HG03521 (cell line): ENCODE results near the gene SC5D.
A peak's percentile ranks its signal among the peaks of the same experiment; 100 is the strongest.

Experiments used
- ATAC-seq: cut with Tn5 transposase; IDR thresholded peaks from one replicate; pipeline ENCODE4 v1.9.1; 2021; ENCODE audit warnings: mild to moderate bottlenecking, moderate library complexity; ENCODE audit not compliant: unreplicated experiment

SC5D gene

GRCh38 chr11:121328176-121328966 lies 35.8 kb downstream of the SC5D start:
- no peak for ATAC-seq

- ATAC-seq, result no peak
Observed at GRCh38 chr11:121328967-121329679, 36.6 kb downstream of the SC5D start.

GRCh38 chr11:121329781-121330395 lies 37.3 kb downstream of the SC5D start:
- ATAC-seq, result no peak

- ATAC-seq, result no peak
Observed at GRCh38 chr11:121330614-121331435, 38.3 kb downstream of the SC5D start.

GRCh38 chr11:121334973-121335710 lies 42.6 kb downstream of the SC5D start:
- no peak for ATAC-seq

GRCh38 chr11:121336279-121336937 lies 43.8 kb downstream of the SC5D start:
- no peak for ATAC-seq

GRCh38 chr11:121337078-121337477 lies 44.5 kb downstream of the SC5D start:
- ATAC-seq, result peak; percentile 52

- ATAC-seq, result no peak
Observed at GRCh38 chr11:121337740-121338272, 45.2 kb downstream of the SC5D start.

DNA sequence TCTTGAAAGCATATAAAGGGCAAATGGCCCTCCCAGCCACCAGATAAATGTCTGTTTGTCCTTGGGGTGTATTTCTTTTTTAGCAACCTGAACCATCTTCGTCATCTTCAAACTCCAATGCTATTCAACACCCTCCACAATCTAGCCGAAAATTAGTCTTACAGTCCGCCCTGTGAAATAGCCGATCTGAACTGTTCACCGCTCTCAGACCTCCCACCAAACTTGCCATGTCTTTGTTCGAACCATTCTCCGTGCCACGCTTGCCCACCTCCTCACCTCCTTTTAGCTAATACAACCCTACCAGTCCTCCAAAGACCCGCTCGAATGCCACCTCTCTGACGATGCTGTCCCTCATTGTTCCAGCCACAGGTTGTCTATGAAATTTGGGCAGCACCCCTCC lies 46.0 kb downstream of the SC5D start:
- no peak for ATAC-seq

DNA sequence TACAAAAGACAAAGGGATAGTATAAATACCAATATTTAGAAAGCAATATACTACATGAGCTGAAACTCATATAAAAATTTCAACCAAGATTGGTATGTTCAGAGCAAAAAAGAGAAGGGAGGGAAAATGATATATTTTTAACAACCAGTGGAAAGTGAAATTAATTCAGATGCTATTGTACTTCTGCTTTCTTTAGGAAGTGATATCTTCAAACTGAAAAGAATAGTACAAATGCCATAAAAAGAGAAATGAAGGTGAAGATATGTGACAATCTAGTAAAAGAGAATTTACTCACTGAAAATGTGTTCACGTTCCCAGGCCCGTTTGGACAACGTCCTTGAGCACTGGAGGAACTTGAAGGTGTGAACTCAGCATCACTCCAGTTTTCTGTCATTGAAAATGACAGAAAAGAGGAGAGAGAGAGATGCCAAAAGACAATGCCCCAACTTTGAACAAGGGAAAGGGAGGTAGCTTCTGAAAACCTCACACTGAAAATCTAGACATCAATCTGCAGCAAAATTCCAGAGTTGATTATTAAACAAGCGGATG lies 47.5 kb downstream of the SC5D start:
- no peak for ATAC-seq

GRCh38 chr11:121341609-121342008 lies 49.0 kb downstream of the SC5D start:
- ATAC-seq, result no peak

DNA sequence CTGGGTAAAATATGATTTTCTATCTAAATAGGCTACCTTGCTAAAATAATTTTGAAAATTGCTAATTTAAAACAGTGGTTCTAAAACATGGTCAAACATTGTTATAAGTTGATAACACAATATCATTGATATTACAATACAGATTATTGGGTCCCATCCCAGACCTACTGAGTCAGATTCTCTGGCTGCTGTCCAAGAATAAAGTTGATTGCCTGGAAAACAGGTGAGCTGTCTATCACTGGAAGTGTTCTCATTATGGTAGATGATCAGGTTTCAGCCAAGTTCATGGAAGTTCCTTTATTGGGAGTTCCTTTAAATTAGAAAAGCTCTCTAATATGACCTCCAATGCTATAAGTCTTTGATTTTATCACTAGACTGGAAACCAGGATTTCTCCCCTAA lies 52.3 kb downstream of the SC5D start:
- ATAC-seq, result no peak

- no peak for ATAC-seq
Observed at GRCh38 chr11:121347094-121347493, 54.5 kb downstream of the SC5D start.

DNA sequence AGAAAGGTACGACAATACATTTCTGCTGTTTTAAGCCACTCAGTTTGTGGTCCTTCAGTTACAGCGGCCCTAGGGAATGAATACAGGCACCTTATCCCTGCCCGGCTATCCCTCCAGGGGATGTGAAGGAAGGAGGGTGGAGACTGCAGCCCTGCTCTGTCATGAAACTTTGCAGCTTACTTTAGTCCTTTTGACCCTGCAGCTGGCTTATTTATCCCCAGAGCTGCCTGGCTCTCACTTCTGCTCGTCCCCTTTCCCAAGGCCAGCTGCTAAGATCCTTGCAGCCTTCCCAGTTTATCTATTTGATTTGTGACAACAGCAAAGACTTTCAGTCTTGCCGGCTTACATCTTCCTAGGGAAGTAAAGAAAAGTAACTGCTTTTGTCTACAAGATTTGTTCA lies 55.2 kb downstream of the SC5D start:
- no peak for ATAC-seq

DNA sequence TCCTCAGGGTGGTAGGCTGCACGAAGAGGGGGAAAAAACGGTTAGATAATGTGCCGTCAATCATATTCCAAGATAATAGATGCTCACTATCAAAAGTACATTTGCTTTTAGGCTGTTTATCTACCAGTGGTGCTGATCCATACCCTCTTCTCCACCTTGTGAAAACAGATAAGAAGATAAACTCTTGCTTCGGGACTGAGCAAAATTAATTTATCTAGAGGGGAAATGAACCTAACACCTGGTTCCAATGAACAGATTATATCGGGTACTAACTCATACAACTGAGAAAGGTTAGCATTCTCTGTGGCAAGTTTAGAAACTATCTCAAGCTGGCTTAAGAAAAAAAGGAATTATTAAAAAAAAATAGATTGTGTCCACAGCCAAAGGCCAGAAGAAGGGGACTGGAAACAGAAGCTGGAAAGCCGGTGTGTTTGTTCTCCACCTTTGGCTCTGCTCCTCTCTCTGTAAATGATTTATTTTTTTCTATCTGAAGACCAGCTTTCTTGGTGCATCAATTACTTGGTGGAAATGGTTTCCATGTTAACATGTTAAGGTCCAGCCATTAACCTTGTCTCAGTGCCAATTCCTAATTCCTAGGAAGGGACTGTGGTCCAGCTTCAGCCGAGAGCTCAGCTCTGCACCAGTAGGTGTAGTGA lies 55.8 kb downstream of the SC5D start:
- no peak for ATAC-seq

- ATAC-seq, result no peak
Observed at GRCh38 chr11:121349790-121350189, 57.2 kb downstream of the SC5D start.

DNA sequence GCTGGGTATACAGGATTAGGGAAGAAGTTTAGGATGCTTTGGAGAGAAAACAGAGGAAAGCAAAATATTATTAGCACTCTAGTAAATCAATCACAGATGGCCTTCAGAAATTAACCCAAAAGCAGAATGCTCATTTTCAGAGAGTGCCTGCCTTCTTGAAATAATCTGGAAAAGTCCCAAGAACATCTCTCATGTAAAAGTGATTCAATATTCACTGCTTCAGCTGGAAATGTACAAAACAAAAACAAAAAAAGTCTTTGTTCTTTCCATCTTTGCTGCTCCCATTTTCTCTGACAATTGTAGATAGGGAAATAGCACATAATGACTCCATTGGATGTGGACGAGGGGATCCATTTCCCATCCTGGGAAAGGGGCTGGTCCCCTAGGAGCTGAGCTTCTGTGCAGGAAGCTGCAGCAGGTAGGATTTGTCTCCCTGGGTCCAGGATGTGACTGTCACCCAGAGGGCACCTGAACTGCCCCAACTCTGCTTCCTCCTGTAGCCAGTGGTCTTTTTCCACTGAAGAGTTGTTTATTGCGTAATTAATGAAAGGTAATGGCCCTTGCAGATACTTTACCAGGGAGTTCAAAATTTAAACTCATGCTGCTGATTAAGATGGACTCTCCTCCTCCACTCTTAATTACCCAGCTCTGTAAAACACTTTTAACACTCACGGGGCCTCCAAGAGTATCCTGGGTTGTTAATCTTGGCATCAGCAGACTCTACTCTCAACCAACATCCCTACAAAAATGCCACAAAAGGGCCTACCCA lies 57.9 kb downstream of the SC5D start:
- ATAC-seq, result no peak

- ATAC-seq, result no peak
Observed at GRCh38 chr11:121351083-121351630, 58.6 kb downstream of the SC5D start.
